A549 (cell line): ENCODE measurements around the gene SPINDOC. TPM values are rescaled to one million over a fixed set of nuclear protein-coding genes. Genes with fewer than 3 reads are reported as not detected.
A peak's percentile ranks its signal among the peaks of the same experiment; 100 is the strongest.

Source experiments
- ATAC-seq, 2 experiments: fragments of 200-7000 bp in 1 of 2; fragments of >200 bp in 1 of 2; cut with Nextera tagmentation in 1 of 2; cut with Tn5 transposase in 1 of 2; 3 replicates each; pipeline versions ENCODE4 v1.8.0 to v1.9.1; 2018 to 2020; ENCODE audit warnings: mild to moderate bottlenecking in 1 of 2, moderate library complexity in 1 of 2
- CTCF ChIA-PET: fragments of 300-600 bp; sonication (Branson Sonifier 250); formaldehyde crosslinking; extraction: SDS; loops from one replicate; lab custom pipeline; 2021; ENCODE audit warnings: antibody characterized with exemption, inconsistent platforms; lab: Yijun Ruan, JAX
- POLR2A ChIA-PET: fragments of 350-600 bp; formaldehyde crosslinking; extraction: SDS; loops from one replicate; lab custom pipeline; 2021; ENCODE audit warnings: antibody characterized with exemption, inconsistent platforms; lab: Yijun Ruan, JAX
- DNase-seq, 2 experiments: peaks; one replicate each; pipeline versions ENCODE4 v3.0.0 to v3.0.0-alpha.2; 2011 to 2016; ENCODE audit warnings: low read depth in 1 of 2, low spot score in 1 of 2
- FAIRE-seq: peaks from 2 replicates; lab custom pipeline; 2011; peaks lifted over from hg19 to GRCh38; lab: Jason Lieb, UNC
- H3K27ac ChIP-seq, 2 experiments: fragments of >200 bp; sonication (Bioruptor Twin); formaldehyde crosslinking; 3 replicates each; pipeline ENCODE4 v1.5.1; 2016 to 2017
- H3K4me1 ChIP-seq: fragments of >200 bp; sonication (Bioruptor Twin); formaldehyde crosslinking; 3 replicates; pipeline ENCODE4 v1.6.1; 2016
- H3K4me2 ChIP-seq: fragments of >200 bp; sonication (Bioruptor Twin); formaldehyde crosslinking; 3 replicates; pipeline ENCODE4 v1.6.1; 2016
- H3K4me3 ChIP-seq: fragments of >200 bp; sonication (Bioruptor Twin); formaldehyde crosslinking; 3 replicates; pipeline ENCODE4 v1.5.1; 2016
- H3K9me3 ChIP-seq: fragments of >200 bp; sonication (Bioruptor Twin); formaldehyde crosslinking; 3 replicates; pipeline ENCODE4 v1.6.1; 2016
- EHMT2 ChIP-seq: fragments of 200-600 bp; sonication (generic); IDR thresholded peaks from 2 replicates; pipeline ENCODE4 v1.6.1; 2016; ENCODE audit warnings: antibody characterized with exemption, low read depth, mild to moderate bottlenecking, moderate library complexity
- EP300 ChIP-seq, 2 experiments: fragments of >200 bp; sonication (Bioruptor Twin); formaldehyde crosslinking; IDR thresholded peaks; 2 replicates in 1 of 2; 3 replicates in 1 of 2; pipeline ENCODE4 v1.6.1; 2016 to 2017
- FOSB ChIP-seq: fragments of 250-450 bp; sonication (Bioruptor Pico); IDR thresholded peaks from 2 replicates; pipeline ENCODE4 v1.5.0; 2020; ENCODE audit warnings: mild to moderate bottlenecking, moderate library complexity
- GATA3 ChIP-seq: IDR thresholded peaks from 2 replicates; pipeline ENCODE4 v1.6.1; 2012; ENCODE audit warnings: borderline replicate concordance
- HDAC2 ChIP-seq: fragments of 200-600 bp; sonication (generic); IDR thresholded peaks from 2 replicates; pipeline ENCODE4 v1.6.1; 2016
- HEYL ChIP-seq: fragments of 250-450 bp; sonication (Bioruptor Pico); IDR thresholded peaks from 2 replicates; pipeline ENCODE4 v1.8.0; 2021; ENCODE audit warnings: mild to moderate bottlenecking, moderate library complexity
- HOXB13 ChIP-seq: fragments of 250-450 bp; sonication (Bioruptor Pico); IDR thresholded peaks from 2 replicates; pipeline ENCODE4 v1.5.0; 2020; ENCODE audit warnings: low read depth, mild to moderate bottlenecking, moderate library complexity
- KDM1A ChIP-seq: fragments of 200-600 bp; sonication (generic); IDR thresholded peaks from 2 replicates; pipeline ENCODE4 v1.6.1; 2016; ENCODE audit warnings: low read depth, mild to moderate bottlenecking
- MAZ ChIP-seq: fragments of 150-350 bp; IDR thresholded peaks from 2 replicates; pipeline ENCODE4 v1.6.1; 2014; ENCODE audit warnings: antibody characterized with exemption, low read depth, low read length, borderline replicate concordance
- MYC ChIP-seq: IDR thresholded peaks from 2 replicates; pipeline ENCODE4 v1.6.1; 2012; ENCODE audit warnings: mild to moderate bottlenecking, inconsistent platforms, low read length, improper control_type of control experiment, borderline replicate concordance
- NR3C1 ChIP-seq: fragments of >200 bp; sonication (Bioruptor Twin); formaldehyde crosslinking; IDR thresholded peaks from 3 replicates; pipeline ENCODE4 v1.6.1; 2017
- PHF8 ChIP-seq: fragments of 200-600 bp; sonication (generic); IDR thresholded peaks from 2 replicates; pipeline ENCODE4 v1.6.1; 2016; ENCODE audit warnings: low read depth, mild to moderate bottlenecking, antibody characterized with exemption, moderate library complexity, borderline replicate concordance
- RFX5 ChIP-seq: fragments of 450-650 bp; IDR thresholded peaks from 2 replicates; pipeline ENCODE4 v1.7.1; 2014; ENCODE audit warnings: antibody characterized with exemption, mild to moderate bottlenecking, moderate library complexity
- TP53 ChIP-seq: fragments of 250-450 bp; sonication (Bioruptor Pico); IDR thresholded peaks from 2 replicates; pipeline ENCODE4 v1.5.0; 2021; ENCODE audit warnings: mild to moderate bottlenecking, moderate library complexity
- ZC3H11A ChIP-seq: fragments of 450-650 bp; IDR thresholded peaks from 2 replicates; pipeline ENCODE4 v1.6.1; 2014; ENCODE audit warnings: antibody characterized with exemption, mild to moderate bottlenecking
- WGBS: methylation state at CpG from one replicate; pipeline ENCODE4 v1.1.6; 2017; ENCODE audit errors: missing lambda C conversion rate; 5-methylcytosine and 5-hydroxymethylcytosine counted together
- polyA plus RNA-seq, 4 experiments: library from polyadenylated mRNA; depleted of rRNA in 3 of 4; stranded (reverse); fragments of >200 nt; fragmentation: RNase III in 1 of 4; extraction: RNeasy Plus Mini Kit Qiagen cat#74134 plus additional on column Dnase treatment in 1 of 4; gene quantifications; 2 replicates in 3 of 4; 3 replicates in 1 of 4; pipeline ENCODE4 v1.2.3, GENCODE V29; 2011 to 2017
- TF ChIP-seq, protein P1 (sequence below): fragments of 200-600 bp; sonication (generic); IDR thresholded peaks from 2 replicates; pipeline ENCODE4 v1.6.1; 2016; ENCODE audit warnings: antibody characterized with exemption, mild to moderate bottlenecking, moderate library complexity
- TF ChIP-seq, protein P2 (sequence below): IDR thresholded peaks from 2 replicates; pipeline ENCODE4 v1.6.1; 2012
- TF ChIP-seq, protein P3 (sequence below): fragments of 450-650 bp; IDR thresholded peaks from 2 replicates; pipeline ENCODE4 v1.6.1; 2014; ENCODE audit warnings: antibody characterized with exemption
- TF ChIP-seq, protein P4 (sequence below): fragments of 250-450 bp; sonication (Bioruptor Pico); IDR thresholded peaks from 2 replicates; pipeline ENCODE4 v1.5.0; 2020; ENCODE audit warnings: low read depth, mild to moderate bottlenecking, moderate library complexity
- TF ChIP-seq, protein P5 (sequence below): fragments of 250-450 bp; sonication (Bioruptor Pico); IDR thresholded peaks from 2 replicates; pipeline ENCODE4 v1.5.0; 2021; ENCODE audit warnings: mild to moderate bottlenecking, moderate library complexity, borderline replicate concordance
- TF ChIP-seq, protein P6 (sequence below): fragments of >200 bp; sonication (Bioruptor Twin); formaldehyde crosslinking; IDR thresholded peaks from 3 replicates; pipeline ENCODE4 v1.6.1; 2016

Gene SPINDOC
- polyA plus RNA-seq, 2 of the 4 experiments (the other 2 are of a cell fraction), result 17.6 to 34.8 TPM

DNA sequence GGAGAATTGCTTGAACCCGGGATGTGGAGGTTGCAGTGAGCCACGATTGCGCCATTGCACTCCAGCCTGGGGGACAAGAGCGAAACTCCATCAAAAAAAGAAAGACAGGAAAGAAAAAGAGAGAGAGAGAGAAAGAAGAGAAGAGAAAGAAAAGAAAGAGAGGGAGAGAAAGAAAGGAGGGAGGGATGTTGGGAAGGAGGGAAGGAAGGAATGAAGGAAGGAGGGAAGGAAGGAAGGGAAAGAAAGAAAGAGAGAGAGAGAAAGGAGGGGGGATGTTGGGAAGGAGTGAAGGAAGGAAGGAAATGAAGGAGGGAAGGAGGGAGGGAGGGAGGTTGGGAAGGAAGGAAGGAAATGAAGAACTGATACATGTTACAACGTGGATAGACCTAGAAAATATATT, 12.3 kb upstream of the SPINDOC start:
- no peak for ATAC-seq
- H3K4me2 ChIP-seq, result no peak overlapping the region
- no peak for FAIRE-seq

DNA sequence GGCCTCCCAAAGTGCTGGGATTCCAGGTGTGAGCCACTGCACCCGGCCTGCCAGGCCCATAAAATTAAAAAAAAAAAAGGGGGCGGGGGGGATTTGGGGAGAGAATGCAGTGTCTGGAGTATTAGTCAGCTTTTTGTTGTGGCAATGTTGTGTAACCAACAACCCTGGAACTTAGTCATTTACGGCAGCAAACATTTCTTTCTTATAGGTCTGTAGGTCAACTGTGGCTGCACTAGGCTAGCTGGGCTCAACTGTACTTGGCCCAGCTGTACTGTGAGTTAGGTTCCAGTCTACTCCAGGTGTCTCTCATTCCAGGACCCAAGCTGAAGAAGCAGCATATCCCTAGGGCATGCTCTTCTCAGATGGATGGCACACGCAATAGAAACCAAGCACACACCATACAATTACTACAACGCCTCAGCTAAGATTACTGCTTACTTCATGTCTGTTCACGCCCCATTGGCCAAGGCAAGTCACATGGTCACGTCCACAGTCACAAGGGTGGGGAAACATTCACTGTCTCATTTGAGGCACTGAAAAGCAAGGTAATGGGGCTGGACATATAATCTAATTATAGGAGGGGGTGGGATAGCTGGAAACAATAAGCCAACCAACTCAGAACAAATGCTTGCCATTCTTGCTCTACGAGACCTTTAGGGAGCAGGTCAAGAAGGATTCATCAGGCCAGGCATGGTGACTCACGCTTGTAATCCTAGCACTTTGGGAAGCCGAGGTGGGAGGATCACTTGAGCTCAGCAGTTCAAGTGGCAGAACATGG, 10.4 kb upstream of the SPINDOC start:
- peaks cover 16% of the 10 kb centered on the region for H3K4me1 ChIP-seq
- POLR2A ChIA-PET, result interaction anchor here (0.8 to 1.4 kb wide), 2 partner anchors 10 to 121 kb away, joined by 3 read pairs; partner anchors contain the start of gene RTN3
- H3K4me3 ChIP-seq, result no peak overlapping the region
- FAIRE-seq (no peak), DNase-seq (peak; percentile 51 to 74), ATAC-seq (peak; percentile 87 to 93)
- CTCF ChIA-PET, result interaction anchor here (0.6 to 1.8 kb wide), 5 partner anchors 18 to 822 kb away, joined by 3 to 9 read pairs (median 3); no protein-coding TSS in a partner anchor
- H3K27ac ChIP-seq, result peak overlapping the region; percentile 21 to 79; a peak in 4 of 6 replicates
- peak overlapping the region; percentile 52 for H3K4me2 ChIP-seq
- no peaks in the 10 kb centered on the region for H3K9me3 ChIP-seq
- 49% methylated on average over 10 of the region's 10 CpGs for WGBS
- TF ChIP-seq, protein P1, sequence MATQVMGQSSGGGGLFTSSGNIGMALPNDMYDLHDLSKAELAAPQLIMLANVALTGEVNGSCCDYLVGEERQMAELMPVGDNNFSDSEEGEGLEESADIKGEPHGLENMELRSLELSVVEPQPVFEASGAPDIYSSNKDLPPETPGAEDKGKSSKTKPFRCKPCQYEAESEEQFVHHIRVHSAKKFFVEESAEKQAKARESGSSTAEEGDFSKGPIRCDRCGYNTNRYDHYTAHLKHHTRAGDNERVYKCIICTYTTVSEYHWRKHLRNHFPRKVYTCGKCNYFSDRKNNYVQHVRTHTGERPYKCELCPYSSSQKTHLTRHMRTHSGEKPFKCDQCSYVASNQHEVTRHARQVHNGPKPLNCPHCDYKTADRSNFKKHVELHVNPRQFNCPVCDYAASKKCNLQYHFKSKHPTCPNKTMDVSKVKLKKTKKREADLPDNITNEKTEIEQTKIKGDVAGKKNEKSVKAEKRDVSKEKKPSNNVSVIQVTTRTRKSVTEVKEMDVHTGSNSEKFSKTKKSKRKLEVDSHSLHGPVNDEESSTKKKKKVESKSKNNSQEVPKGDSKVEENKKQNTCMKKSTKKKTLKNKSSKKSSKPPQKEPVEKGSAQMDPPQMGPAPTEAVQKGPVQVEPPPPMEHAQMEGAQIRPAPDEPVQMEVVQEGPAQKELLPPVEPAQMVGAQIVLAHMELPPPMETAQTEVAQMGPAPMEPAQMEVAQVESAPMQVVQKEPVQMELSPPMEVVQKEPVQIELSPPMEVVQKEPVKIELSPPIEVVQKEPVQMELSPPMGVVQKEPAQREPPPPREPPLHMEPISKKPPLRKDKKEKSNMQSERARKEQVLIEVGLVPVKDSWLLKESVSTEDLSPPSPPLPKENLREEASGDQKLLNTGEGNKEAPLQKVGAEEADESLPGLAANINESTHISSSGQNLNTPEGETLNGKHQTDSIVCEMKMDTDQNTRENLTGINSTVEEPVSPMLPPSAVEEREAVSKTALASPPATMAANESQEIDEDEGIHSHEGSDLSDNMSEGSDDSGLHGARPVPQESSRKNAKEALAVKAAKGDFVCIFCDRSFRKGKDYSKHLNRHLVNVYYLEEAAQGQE, result no peak
- TF ChIP-seq RFX5 (no peak), MYC (no peak), NR3C1 (no peak), HEYL (CRISPR knock-in tag) (no peak)
- TF ChIP-seq, protein P2, sequence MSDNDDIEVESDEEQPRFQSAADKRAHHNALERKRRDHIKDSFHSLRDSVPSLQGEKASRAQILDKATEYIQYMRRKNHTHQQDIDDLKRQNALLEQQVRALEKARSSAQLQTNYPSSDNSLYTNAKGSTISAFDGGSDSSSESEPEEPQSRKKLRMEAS, result peak; percentile 51; the same call in 1 of the 2 replicates
- TF ChIP-seq, protein P3, sequence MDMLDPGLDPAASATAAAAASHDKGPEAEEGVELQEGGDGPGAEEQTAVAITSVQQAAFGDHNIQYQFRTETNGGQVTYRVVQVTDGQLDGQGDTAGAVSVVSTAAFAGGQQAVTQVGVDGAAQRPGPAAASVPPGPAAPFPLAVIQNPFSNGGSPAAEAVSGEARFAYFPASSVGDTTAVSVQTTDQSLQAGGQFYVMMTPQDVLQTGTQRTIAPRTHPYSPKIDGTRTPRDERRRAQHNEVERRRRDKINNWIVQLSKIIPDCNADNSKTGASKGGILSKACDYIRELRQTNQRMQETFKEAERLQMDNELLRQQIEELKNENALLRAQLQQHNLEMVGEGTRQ, result peak; percentile 85

More for the DNA sequence above, 12.3 kb upstream of the SPINDOC start:
- CTCF ChIA-PET, result interaction anchor here (0.5 kb wide), 1 partner anchor 15 kb away, joined by 3 read pairs; no protein-coding TSS in a partner anchor
- POLR2A ChIA-PET, result no interaction called here
- DNase-seq, result no peak
- 87% methylated on average over 5 of the region's 5 CpGs for WGBS
- TF ChIP-seq, protein P4, sequence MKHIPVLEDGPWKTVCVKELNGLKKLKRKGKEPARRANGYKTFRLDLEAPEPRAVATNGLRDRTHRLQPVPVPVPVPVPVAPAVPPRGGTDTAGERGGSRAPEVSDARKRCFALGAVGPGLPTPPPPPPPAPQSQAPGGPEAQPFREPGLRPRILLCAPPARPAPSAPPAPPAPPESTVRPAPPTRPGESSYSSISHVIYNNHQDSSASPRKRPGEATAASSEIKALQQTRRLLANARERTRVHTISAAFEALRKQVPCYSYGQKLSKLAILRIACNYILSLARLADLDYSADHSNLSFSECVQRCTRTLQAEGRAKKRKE (CRISPR knock-in tag), result no peak
- TF ChIP-seq EP300 (IDR thresholded peaks at IDR 0.05), result no peak
- TF ChIP-seq, protein P5, sequence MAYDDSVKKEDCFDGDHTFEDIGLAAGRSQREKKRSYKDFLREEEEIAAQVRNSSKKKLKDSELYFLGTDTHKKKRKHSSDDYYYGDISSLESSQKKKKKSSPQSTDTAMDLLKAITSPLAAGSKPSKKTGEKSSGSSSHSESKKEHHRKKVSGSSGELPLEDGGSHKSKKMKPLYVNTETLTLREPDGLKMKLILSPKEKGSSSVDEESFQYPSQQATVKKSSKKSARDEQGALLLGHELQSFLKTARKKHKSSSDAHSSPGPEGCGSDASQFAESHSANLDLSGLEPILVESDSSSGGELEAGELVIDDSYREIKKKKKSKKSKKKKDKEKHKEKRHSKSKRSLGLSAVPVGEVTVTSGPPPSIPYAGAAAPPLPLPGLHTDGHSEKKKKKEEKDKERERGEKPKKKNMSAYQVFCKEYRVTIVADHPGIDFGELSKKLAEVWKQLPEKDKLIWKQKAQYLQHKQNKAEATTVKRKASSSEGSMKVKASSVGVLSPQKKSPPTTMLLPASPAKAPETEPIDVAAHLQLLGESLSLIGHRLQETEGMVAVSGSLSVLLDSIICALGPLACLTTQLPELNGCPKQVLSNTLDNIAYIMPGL (CRISPR knock-in tag), result no peak
- no peak for TF ChIP-seq ZC3H11A
- TF ChIP-seq, protein P6, sequence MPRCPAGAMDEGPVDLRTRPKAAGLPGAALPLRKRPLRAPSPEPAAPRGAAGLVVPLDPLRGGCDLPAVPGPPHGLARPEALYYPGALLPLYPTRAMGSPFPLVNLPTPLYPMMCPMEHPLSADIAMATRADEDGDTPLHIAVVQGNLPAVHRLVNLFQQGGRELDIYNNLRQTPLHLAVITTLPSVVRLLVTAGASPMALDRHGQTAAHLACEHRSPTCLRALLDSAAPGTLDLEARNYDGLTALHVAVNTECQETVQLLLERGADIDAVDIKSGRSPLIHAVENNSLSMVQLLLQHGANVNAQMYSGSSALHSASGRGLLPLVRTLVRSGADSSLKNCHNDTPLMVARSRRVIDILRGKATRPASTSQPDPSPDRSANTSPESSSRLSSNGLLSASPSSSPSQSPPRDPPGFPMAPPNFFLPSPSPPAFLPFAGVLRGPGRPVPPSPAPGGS, result no peak
- no peak for TF ChIP-seq HOXB13
- TF ChIP-seq HDAC2, result no peak
- TF ChIP-seq MAZ, result no peak
- TF ChIP-seq MYC, result no peak
- no peak for TF ChIP-seq FOSB
- TF ChIP-seq, protein P1, result no peak
- TF ChIP-seq EHMT2, result no peak
- TF ChIP-seq GATA3, result no peak
- TF ChIP-seq PHF8, result no peak
- TF ChIP-seq NR3C1, result no peak
- no peak for TF ChIP-seq TP53
- TF ChIP-seq, protein P2, result no peak
- TF ChIP-seq KDM1A, result no peak
- Histone ChIP-seq H3K27ac (no peak overlapping the region), H3K9me3 (no peaks in the 10 kb centered on the region), H3K4me1 (peaks cover 16% of the 10 kb centered on the region), H3K4me3 (no peak overlapping the region)
